MV-4-11 (cell line): ENCODE results near the gene TEKTIP1.
"Not testable (repeated sequence)": the region's sequence is repeated elsewhere in the genome, so short reads cannot be mapped to it uniquely, and the experiment has no call there.

Experiments used
- DNase-seq: peaks from one replicate; lab custom pipeline; 2025; lab: John Stamatoyannopoulos, UW

The TEKTIP1 gene

DNA sequence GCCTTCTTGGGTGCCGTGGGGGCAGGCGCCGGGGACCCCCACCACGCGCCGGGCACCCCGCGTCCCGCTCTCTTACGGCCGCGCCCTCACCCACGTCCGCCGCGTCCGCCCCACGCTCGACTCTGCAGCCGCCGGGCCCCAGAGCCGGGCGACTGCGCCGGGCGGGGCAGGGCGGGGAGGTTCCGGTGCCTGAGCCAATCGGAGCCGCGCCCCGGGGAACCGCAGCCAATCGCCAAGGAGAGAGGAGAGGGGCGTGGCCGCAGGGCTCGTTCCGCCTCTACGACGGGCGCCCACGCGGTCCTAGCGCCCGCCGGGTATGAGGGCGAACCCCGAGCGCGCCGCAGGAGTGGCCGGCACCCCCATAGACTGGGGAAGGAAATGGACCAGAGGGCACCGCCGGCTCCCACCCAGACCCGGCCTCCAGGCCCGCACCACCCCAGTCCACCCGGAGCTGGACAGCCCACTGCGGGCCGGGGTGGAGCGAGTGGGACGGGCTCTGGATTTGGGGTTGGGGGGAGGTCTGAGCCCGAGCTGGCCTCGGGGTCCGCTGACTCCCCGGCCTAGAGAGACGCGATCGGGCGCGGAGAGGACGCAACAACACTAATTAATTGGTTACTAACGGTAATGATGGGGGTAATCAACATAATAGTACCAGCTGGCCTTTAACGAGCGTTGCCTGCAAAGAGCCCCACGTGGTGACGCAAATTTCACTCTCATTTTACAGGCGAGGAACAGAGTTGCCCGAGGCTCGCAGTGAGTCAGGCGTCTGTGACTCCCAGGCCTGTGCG lies 18.7 kb downstream of the TEKTIP1 start, which contains the start of gene MFSD12:
TSS of gene MFSD12 (minus strand) at position 126 of the 788 bp plus-strand sequence. CDS start 183 bp downstream, outside the sequence.
- peak; percentile 93 for DNase-seq

DNA sequence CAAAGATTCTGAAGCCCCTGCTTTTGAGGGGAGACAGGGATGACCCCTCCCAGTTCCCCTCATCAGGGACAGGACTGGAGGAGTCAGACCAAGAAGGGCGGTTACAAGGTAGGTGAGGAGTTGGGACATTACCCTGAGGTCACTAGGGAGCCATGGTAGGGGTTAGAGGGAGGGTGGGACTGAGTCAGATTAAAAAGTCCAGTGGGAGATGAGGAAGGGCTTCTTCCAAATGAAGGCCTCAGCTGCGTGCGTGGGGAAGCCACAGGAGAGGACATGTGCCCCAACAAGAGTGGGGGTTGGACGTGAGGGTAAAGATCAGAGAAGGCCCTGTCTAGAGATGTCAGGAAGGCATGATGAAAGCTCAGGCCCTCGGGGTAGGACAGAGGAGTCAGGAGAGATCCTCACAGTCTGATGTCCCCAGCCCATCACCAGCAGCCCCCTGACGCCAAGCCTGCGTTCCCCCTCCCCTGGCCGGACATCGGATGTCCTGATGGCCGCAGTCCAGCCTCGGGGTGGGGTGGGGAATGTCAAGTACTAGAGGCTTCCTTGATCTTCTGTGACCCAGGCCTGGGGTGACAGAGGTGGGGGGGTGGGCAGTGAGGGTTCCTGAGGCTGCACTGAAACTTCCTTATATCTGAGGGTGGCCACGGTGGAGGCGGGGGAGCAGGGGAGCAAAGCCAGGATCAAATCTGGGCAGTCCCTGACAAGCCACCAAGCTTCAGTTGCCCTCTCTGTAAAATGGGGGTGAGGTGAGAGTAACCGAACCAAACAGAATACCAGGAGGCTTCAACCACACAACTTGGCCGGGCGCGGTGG lies 24.9 kb downstream of the TEKTIP1 start:
- no peak for DNase-seq

GRCh38 chr19:3565139-3565538 lies 26.2 kb downstream of the TEKTIP1 start:
- peak; percentile 56 for DNase-seq

DNA sequence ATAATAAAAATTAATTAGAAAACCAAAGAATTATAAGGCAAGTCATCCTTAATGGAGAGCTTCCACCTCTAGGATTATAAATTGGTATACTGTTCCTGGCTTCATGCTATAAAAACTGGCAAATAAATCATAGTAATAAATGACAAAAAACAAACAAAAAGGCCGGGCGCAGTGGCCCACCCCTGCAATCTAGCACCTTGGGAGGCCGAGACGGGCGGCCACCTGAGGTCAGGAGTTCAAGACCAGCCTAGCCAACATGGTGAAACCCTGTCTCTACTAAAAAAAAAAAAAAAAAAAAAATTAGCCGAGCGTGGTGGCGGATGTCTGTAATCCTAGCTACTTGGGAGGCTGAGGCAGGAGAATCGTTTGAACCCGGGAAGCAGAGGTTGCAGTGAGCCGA lies 31.1 kb downstream of the TEKTIP1 start:
- not testable (repeated sequence) for DNase-seq

GRCh38 chr19:3570606-3571011 lies 31.6 kb downstream of the TEKTIP1 start:
- DNase-seq = no peak

GRCh38 chr19:3572132-3572854 lies 33.3 kb downstream of the TEKTIP1 start:
- peak; percentile 100 for DNase-seq

DNA sequence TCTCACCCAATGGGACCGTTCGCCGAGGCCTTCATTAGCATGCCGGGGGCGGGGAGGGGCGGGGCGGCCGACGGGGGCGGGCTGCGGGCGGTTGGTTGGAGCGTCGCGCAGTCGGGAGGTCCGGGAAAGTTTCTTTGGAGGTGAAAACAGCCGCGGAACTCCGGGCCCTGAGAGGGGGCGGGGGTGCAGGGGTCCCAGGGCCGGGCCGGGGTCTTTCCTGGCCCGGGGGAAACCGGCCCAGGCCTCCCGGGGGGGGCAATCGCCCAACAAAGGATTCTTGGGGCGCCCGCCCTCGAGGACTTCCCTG lies 33.8 kb downstream of the TEKTIP1 start, which contains the start of gene HMG20B:
TSS of gene HMG20B (plus strand) at position 90 of the 307 bp plus-strand sequence. CDS start 366 bp downstream, outside the sequence.
- DNase-seq = no peak

GRCh38 chr19:3573162-3573857 lies 34.3 kb downstream of the TEKTIP1 start:
- no peak for DNase-seq

GRCh38 chr19:3573858-3574637 lies 35.1 kb downstream of the TEKTIP1 start:
- peak; percentile 99 for DNase-seq

- DNase-seq = peak; percentile 44
These were observed 36.3 kb downstream of the TEKTIP1 start for GRCh38 chr19:3575260-3575741.

DNA sequence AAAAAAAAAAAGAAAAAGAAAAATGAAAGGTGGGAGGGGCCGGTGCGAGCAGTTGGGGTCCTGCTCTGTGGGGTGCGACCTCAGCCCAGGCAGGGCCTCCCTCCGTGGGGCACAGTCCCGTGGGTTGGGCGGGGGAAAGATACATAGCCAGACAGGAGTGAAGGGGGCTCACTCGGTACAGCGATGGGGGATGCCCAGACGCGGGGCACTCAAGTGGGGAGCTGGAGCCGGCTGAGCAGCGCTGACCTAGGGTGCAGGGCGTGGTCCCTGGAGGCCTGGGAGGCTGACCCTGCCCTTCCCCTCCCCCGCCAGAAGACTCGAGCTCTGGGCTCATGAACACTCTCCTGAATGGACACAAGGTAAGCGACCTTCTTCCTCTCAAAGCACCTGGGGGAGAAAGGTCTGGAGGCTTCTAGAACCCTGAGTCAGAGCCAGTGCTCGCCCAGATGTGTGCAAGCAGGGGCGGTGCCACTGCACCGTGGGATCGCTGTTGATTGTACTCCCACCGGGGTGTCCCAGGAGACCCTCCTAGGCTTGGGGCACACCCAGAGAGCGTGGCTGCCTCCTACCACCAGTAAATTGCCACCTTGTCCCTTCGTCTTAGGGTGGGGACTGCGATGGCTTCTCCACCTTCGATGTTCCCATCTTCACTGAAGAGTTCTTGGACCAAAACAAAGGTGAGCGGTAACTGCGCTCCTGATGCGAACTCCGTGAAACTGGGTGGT lies 37.1 kb downstream of the TEKTIP1 start:
- DNase-seq = no peak

- DNase-seq = no peak
These were observed 37.9 kb downstream of the TEKTIP1 start for GRCh38 chr19:3576696-3577443.

- no peak for DNase-seq
These were observed 38.9 kb downstream of the TEKTIP1 start for GRCh38 chr19:3577723-3578344.

DNA sequence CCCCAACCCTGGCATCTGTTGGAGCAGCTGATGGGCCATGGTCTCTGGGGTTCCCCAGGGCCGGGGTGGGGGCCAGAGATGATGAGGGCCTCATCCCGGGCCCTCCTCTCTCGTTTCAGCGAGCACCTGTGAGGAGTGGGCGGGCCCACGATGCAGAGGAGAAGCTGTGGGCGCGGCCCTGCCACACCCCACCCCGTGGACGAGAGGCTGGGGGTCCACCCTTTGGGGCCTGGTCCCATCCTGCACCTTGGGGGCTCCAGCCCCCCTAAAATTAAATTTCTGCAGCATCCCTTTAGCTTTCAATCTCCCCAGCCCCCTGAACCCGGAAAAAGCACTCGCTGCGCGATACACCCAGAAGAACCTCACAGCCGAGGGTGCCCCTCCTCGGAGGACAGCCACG lies 39.4 kb downstream of the TEKTIP1 start:
- DNase-seq = no peak

GRCh38 chr19:3580156-3580934 lies 41.4 kb downstream of the TEKTIP1 start:
- peak; percentile 30 for DNase-seq

GRCh38 chr19:3581792-3582191 lies 42.8 kb downstream of the TEKTIP1 start:
- DNase-seq = peak; percentile 41

GRCh38 chr19:3584036-3584802 lies 45.2 kb downstream of the TEKTIP1 start:
- not testable (repeated sequence) for DNase-seq
